ENCODE results near the gene TOX4. TPM values are rescaled to one million over a fixed set of nuclear protein-coding genes. Genes with fewer than 3 reads are reported as not detected.

TOX4 gene
- total and polyA plus RNA-seq, 2 of the 8 experiments (the other 6 are each of a cell fraction or from before 2014, with no cell fraction given), result 51.5 to 58.3 TPM

DNA sequence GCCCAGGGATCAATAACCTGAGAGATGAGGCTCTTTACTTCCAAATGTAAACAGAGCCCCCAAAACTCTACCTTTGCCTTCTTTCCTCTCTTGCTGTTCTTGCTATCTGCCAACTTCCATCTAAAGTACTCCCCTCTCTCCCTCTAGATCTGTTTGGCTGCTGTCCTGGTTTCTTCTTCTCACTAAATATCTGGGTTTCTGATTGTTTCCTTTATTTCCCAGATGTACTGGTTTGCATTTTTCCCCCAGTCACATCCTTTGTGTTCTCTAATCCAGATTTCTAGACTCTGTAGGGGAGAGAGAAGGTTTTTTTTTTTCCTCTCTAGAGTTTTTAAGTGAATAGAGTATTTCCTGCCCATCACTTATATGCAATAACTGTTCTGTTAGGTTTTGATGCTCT, 56.3 kb downstream of the TOX4 start:
- Histone ChIP-seq H3K23me2 (ENCODE audit: low read depth, low read length) (peaks cover 7% of the 10 kb centered on the region; the same call in 1 of the 2 replicates), H2BK12ac (ENCODE audit: low read depth, low read length) (no peak overlapping the region), H2BK15ac (ENCODE audit: low read length) (0 out of 2 replicates have a peak overlapping the region, but pooled peaks have one; percentile 11), H3K56ac (replicated peaks; ENCODE audit: insufficient read length, low read depth, low read length) (no peak overlapping the region), H2BK5ac (ENCODE audit: low read depth, low read length) (peak overlapping the region; percentile 41; the same call in 1 of the 2 replicates), H3K79me2 (ENCODE audit: control insufficient read depth in 1 of 2, insufficient read depth in 2 of 2, low read length in 2 of 2) (peaks cover 36 to 92% of the 10 kb centered on the region in 2 experiments), H3K9ac (replicated peaks in 1 of 4; ENCODE audit: extremely low read depth in 1 of 4, low read depth in 3 of 4, low read length in 3 of 4) (no peak overlapping the region; a peak in 1 of 7 replicates), H2AK5ac (ENCODE audit: low read depth, low read length) (no peak overlapping the region; the same call in 1 of the 2 replicates), H3K23ac (ENCODE audit: insufficient read length) (no peak overlapping the region), H3K4ac (replicated peaks; ENCODE audit: insufficient read length, low read depth, low read length) (peak overlapping the region; percentile 12), H3K18ac (ENCODE audit: extremely low read depth, low read length) (peak overlapping the region; percentile 25; the same call in 1 of the 2 replicates), H4K5ac (ENCODE audit: insufficient read length, low read depth, low read length) (peak overlapping the region; percentile 87), H3K79me1 (ENCODE audit: low read depth, low read length) (0 out of 2 replicates have a peak, but pooled peaks cover 5% of the 10 kb centered on the region), H3K27me3 (replicated peaks in 1 of 4; ENCODE audit: control insufficient read depth in 3 of 4, extremely low read depth in 1 of 4, insufficient read depth in 3 of 4, low read length in 3 of 4) (no peaks in the 10 kb centered on the region), H2AFZ (ENCODE audit: low read length) (no peak overlapping the region), H3K27ac (ENCODE audit: low read depth, low read length) (no peak overlapping the region), H4K8ac (ENCODE audit: extremely low read depth, insufficient read depth, low read length) (no peak overlapping the region), H2BK120ac (replicated peaks; ENCODE audit: low read depth, low read length) (no peak overlapping the region), H4K20me1 (replicated peaks in 1 of 2; ENCODE audit: control insufficient read depth in 1 of 2, insufficient read depth in 2 of 2, low read length in 2 of 2) (no peaks in the 10 kb centered on the region), H3K4me1 (replicated peaks in 1 of 4; ENCODE audit: control insufficient read depth in 3 of 4, insufficient read depth in 4 of 4, low read length in 3 of 4) (peaks cover 10 to 33% (median 22%) of the 10 kb centered on the region in 4 experiments; a peak in 6 of 7 replicates), H3K9me3 (ENCODE audit: insufficient read depth in 2 of 2, low read depth in 1 of 2, low read length in 1 of 2) (no peaks in the 10 kb centered on the region), H4K91ac (replicated peaks; ENCODE audit: insufficient read length, low read length) (peak overlapping the region; percentile 70), H3K36me3 (ENCODE audit: control insufficient read depth in 2 of 4, insufficient read depth in 4 of 4, low read length in 3 of 4) (peaks cover 0 to 24% (median under 1%) of the 10 kb centered on the region in 4 experiments; a peak in 1 of 8 replicates), H3K4me3 (ENCODE audit: extremely low read depth in 1 of 4, insufficient read depth in 2 of 4, low read depth in 3 of 4, low read length in 4 of 4) (peak overlapping the region in 2 of 4 experiments; percentile 1 to 91; a peak in 3 of 8 replicates), H2BK20ac (ENCODE audit: low read length) (peak overlapping the region; percentile 76; the same call in 1 of the 2 replicates), H3K4me2 (ENCODE audit: insufficient read depth in 1 of 2, low read depth in 2 of 2, low read length in 2 of 2) (peak overlapping the region; percentile 74 to 94; a peak in 3 of 4 replicates), H3K14ac (ENCODE audit: insufficient read length) (no peak overlapping the region)
- POLR2A ChIA-PET (ENCODE audit: partially characterized antibody), result interaction anchor here (2.0 to 32.5 kb wide), 4 partner anchors 14 to 38 kb away, joined by 9 to 769 read pairs (median 30); partner anchors contain the start of genes METTL3 and SALL2
- DNase-seq (ENCODE audit: low read depth in 1 of 2, low spot score in 2 of 2), result no peak
- TF ChIP-seq POLR2A (IDR thresholded peaks at IDR 0.05; ENCODE audit: control extremely low read depth in 1 of 2, low read depth in 2 of 2, low read length in 2 of 2) (no peak), RFX5 (IDR thresholded peaks at IDR 0.05; ENCODE audit: borderline replicate concordance, low read depth, low read length) (no peak), TAF1 (IDR thresholded peaks at IDR 0.05; ENCODE audit: low read depth, low read length) (no peak), JUND (IDR thresholded peaks at IDR 0.05; ENCODE audit: low read length) (no peak), POLR2AphosphoS5 (IDR thresholded peaks at IDR 0.05; ENCODE audit: low read depth, low read length) (no peak), ASH2L (IDR thresholded peaks at IDR 0.05; ENCODE audit: low read length) (no peak), EGR1 (IDR thresholded peaks at IDR 0.05; ENCODE audit: borderline replicate concordance, low read depth, low read length) (no peak), RAD21 (IDR thresholded peaks at IDR 0.05 in 1 of 2, conservative IDR thresholded peaks at IDR 0.05 in 1 of 2; ENCODE audit: low read depth in 2 of 2, low read length in 2 of 2) (no peak), KDM5A (IDR thresholded peaks at IDR 0.05; ENCODE audit: low read length) (no peak), ZNF274 (IDR thresholded peaks at IDR 0.05; ENCODE audit: borderline replicate concordance, extremely low read depth, low read length) (no peak), SAP30 (IDR thresholded peaks at IDR 0.05; ENCODE audit: insufficient read depth, insufficient replicate concordance, low read length) (no peak)
- TF ChIP-seq, protein P1, sequence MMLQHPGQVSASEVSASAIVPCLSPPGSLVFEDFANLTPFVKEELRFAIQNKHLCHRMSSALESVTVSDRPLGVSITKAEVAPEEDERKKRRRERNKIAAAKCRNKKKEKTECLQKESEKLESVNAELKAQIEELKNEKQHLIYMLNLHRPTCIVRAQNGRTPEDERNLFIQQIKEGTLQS (IDR thresholded peaks at IDR 0.05; ENCODE audit: insufficient read depth, low read depth, low read length), result no peak
- CTCF ChIA-PET (ENCODE audit: partially characterized antibody), result interaction anchor here (1.3 to 2.5 kb wide), 3 partner anchors 10 to 35 kb away, joined by 6 to 11 read pairs (median 10); no protein-coding TSS in a partner anchor
- no peak for FAIRE-seq
